ENCODE data around the gene HDHD2.

HDHD2 gene

GRCh38 chr18:47143899-47144485, 6.3 kb downstream of the HDHD2 start:
- no peak for DNase-seq

GRCh38 chr18:47143153-47143552, 7.1 kb downstream of the HDHD2 start:
- no peak for DNase-seq

- no peak for DNase-seq
Observed at GRCh38 chr18:47141289-47141688, 9.0 kb downstream of the HDHD2 start.

- DNase-seq, result no peak
Observed at GRCh38 chr18:47121146-47121545, 29.2 kb downstream of the HDHD2 start.

DNA sequence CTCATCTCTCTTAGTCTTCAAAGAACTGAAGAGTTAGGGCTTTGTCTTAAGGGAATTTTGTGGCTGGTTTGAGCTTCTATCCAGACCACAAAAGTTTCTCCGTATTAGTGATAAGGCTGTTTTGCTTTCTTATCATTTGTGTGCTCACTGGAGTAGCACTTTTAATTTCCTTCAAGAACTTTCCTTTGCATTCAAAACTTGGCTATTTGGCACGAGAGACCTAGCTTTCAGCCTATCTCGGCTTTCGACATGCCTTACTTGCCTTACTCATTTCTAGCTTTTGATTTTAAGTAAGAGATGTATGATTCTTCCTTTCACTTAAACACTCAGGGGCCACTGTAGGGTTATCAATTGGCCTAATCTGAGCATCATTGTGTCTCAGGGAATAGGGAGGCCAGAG, 29.9 kb downstream of the HDHD2 start:
- DNase-seq, result no peak

DNA sequence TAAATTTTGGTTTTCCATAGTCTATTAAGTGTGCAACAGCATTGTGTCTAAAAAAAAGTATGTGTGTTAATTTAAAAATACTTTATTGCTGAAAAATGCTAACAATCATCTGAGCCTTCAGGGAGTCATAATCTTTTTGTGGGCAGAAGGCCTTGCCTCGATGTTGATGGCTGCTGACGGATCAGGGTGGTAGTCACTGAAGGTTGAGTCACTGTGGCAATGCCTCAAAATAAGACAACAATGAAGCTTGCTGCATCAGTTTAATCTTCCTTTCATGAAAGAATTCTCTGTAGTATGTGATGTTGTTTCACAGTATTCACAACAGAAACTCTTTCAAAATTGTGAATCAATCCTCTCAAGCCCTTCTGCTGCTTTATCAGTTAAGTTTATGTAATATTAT, 31.3 kb downstream of the HDHD2 start:
- no peak for DNase-seq

DNA sequence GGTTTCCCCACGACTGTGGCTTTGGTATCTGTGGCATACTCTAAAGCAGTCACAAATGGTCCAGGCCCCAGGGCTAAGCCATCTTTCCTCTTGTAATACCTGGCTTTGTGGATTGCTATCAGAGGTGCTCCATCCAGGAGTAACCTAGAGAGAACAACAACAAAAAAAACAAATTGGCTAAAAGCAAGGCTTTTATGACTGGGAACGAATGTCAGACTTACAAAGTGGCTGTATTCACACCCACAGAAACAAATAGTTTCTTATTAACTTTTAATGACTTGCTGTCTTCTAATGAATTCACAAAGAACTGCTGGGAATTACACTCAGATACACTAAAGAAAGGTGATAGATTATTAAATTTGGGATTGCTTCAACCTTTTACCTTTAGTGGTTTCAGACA, 35.1 kb downstream of the HDHD2 start:
- no peak for DNase-seq

DNA sequence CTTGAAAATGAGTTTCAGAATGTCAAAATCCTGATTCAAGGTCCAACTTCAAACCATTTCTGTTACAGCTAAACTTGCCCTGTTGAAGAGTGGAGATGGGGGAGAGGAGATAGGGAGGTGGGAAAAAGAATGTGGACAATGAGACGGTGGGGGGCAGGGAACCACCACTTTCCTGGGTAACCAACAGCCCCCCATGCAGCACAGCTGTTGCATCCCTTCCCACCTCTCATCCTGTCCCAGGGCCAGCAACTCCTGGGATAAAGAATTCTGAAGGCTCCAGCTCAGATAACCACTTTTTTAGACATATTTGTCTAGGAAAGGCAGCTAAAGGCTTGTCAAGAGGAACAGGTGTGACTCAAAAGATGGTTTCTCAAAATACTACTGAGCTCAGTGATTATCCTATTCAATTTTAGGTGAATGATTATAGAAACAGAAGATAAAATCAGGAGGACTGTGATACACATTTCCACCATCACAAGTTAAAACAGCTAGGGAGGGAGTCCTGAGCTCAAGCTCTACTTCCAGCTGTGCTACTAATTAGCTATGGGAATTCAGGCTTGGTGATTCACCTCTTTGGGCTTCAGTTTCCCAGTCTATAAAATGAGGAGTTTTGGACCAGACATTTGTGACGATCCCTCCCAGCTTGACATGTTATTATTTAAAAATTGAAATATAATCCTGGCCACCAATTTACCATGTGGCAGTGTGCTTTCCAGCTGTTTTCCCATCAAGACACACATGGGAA, 36.3 kb downstream of the HDHD2 start:
- peak; percentile 40 for DNase-seq

DNA sequence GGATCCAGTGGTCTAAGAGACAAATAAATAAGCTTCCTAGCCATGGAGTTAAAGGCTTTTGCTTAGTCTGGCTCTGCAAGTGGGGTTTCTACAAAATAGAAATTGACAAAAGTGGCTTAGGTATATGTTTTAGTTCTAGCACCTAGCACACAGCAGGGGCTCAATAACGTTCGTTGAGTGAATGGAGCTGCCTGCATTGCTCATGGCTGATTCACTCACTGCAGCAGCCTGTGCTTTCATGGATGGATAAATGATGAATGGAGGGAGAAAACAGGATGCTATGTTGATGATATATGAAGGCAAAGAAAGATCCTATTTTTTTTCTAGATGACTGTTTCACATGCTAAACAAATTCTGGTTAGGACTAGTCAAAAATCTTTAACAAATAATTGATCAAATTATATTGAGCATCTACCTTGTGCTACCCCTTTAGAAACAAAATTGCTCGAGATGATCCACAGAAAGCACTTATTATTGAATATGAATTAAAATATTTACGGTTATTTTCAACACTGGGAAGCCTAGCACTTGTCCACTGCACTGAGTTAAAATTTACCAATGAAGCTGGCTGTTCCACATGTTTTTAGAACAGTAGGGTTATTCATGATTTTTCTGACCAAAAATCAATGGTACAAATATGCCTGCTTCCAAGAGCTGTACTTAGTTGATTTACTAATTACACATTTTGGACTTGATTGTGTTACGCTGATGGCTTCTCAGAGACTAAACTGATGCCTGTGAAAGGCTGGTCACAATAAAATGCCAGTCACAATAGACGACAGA, 39.6 kb downstream of the HDHD2 start:
- DNase-seq, result no peak

DNA sequence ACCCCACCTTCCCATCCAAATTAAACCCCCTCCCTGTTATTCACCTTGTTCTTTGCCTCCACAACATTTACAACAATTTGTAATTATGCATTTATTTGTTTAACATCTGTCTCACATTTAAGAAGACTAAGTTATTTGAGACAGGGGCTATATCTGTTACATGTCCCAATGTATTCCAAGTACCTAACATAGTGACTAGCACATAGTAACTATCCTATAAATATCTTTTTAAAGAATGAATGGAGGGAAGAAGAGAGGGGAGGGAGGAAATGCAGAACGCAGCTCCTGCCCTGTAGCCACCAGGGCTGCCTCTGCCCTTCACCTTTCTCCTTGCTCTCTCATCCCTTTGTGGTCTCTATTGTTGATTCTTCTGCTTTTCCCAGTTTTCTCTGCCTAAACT, 40.6 kb downstream of the HDHD2 start:
- DNase-seq, result no peak

- no peak for DNase-seq
Observed at GRCh38 chr18:47108998-47109405, 41.3 kb downstream of the HDHD2 start.

- DNase-seq, result no peak
Observed at GRCh38 chr18:47108373-47108772, 41.9 kb downstream of the HDHD2 start.

DNA sequence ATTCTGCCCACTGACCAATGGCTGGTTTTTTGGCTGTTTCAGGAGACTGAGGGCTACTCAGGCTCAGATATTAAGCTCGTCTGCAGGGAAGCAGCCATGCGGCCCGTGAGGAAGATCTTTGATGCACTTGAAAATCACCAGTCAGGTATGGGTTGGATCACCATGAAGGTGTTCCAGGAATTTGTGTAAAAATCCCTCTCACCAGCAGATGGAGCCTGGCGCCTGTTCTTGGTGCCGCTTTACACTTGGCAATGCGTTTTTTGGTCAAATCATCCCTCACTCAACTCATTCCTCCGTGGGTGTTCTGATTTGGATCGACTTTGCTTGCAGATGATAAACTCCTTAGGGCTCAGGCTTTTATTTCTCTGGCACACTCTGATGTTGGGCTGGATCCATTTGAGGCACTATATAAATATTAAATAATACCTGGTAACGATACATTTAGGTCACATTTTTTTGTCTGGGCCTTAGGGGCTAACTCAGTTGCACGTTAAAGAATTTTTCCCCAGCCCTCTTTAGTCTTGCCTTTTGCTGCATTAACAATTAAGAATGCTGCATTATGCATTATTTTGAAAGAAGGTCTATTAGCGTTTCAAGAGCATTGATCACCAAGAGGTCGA, 50.0 kb downstream of the HDHD2 start:
- DNase-seq, result peak; percentile 53

- no peak for DNase-seq
Observed at GRCh38 chr18:47095810-47096209, 54.5 kb downstream of the HDHD2 start.

DNA sequence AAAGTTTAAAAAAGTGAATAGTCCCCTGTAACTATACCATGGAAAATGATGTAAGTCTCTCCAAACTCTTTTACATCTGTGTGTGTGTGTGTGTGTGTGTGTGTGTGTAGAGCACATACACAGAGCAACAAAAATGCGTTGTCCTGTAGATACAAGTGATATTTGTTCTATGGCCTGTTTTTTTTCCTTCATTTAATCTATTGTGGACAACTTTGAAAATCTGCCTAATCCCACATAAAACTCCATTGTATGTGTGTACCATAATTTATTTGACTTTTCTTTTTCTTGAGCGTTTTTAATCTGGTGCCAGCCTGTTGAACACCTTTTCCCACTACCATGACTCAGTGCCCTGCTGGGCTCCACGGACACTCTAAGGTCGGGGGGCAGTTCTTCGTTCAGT, 62.6 kb downstream of the HDHD2 start:
- DNase-seq, result no peak

- no peak for DNase-seq
Observed at GRCh38 chr18:47081578-47081977, 68.7 kb downstream of the HDHD2 start.

GRCh38 chr18:47080872-47081271, 69.4 kb downstream of the HDHD2 start:
- DNase-seq, result no peak

DNA sequence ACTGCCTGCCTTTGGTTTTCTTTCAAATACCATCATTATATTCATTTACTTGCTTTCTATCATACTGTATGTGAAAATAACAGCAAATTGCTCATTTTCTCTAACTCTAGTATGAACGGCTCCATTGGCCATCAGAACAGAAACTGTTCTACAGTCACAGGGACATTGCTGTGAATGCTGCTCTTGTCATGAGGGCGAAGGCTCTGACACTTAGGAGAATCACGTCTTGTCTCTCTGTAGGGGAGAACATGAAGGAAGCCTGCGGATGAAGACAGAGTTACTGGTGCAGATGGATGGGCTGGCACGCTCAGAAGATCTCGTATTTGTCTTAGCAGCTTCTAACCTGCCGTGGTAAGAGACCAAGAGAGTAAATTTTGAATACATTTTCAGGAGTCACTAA, 73.2 kb downstream of the HDHD2 start:
- no peak for DNase-seq

DNA sequence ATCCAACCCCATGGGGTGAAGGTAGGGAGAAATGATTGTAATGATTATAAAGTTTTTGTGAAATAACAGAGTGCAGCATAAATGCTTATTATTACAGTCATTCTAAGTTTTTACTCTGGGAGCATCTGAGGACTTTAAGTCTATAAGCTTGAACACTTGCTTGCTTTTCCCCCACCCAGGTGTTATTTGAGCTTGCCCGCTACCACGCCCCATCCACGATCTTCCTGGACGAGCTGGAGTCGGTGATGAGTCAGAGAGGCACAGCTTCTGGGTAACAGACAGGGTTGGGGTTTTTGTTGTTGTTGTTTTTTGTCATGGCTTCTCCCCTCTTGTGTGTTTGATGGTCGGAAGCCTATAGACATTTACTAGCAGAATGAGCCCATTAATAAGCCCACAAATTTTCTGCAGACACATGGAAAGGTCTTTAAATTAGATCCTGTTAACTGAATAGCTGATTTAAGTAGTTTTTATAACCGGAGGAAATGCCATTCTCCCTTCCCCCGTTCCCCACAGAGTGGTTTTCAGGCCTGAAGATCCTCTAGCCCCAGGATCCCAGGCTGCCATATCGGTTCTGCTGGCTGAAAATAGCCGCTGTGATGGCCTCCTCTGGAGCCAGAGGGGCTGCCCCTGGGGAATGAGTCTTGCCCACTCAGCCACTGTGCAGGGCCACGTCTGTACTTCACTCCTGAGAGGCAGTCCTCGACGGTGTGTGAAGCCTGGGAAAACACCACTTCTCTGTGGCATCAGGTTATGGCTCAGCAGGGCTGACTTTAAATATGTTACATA, 75.0 kb downstream of the HDHD2 start:
- DNase-seq, result peak; percentile 30

DNA sequence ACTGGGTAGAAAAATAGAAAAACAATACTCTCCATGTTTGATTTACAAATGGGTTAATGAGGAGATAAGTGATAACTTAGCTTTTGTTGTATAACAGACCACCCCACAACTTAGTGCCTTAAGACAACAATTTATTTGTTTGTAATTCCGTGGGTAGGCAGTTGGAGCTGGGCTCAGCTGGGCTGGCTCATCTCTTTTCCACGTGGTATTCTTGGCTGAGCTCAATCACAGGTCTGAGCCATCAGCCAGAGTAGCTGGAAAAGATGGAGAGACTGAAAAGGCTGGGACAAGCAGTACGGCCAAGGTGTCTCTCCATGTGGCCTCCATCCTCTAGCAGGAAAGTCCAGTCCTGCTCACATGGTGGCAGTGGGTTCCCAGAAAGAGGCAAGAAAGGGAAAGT, 82.7 kb downstream of the HDHD2 start:
- no peak for DNase-seq

DNA sequence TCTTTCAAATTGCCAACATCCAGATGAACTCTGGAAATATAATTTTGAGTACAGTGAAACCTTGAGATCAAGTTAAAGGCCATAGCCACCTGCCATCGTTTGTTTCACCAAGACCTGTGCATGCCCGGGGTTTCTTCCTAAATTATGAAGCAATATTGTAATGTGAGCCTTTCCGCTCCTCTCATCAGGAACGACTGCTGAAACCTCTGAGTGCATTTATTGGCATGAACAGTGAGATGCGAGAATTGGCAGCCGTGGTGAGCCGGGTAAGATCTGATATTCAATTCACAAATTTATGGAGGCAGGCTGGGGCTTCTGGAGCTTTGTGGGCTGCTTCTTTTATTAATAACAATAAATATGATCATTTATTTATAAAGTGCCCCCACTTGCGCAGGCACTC, 87.2 kb downstream of the HDHD2 start:
- no peak for DNase-seq

- DNase-seq, result no peak
Observed at GRCh38 chr18:47062471-47062870, 87.8 kb downstream of the HDHD2 start.

Measured in EL (cell line).